SK-N-MC (cell line): ENCODE data around the gene SLC6A13.
"Not testable (repeated sequence)": the region's sequence is repeated elsewhere in the genome, so short reads cannot be mapped to it uniquely, and the experiment has no call there.

Experiments
- DNase-seq: peaks from one replicate; pipeline ENCODE4 v3.0.0-alpha.2; 2011; ENCODE audit warnings: low read depth, low spot score
- H3K27ac ChIP-seq: fragments of 200-600 bp; sonication (generic); 2 replicates; pipeline ENCODE4 v1.5.1; 2016; ENCODE audit warnings: mixed run types
- H3K36me3 ChIP-seq: fragments of 200-600 bp; sonication (generic); 2 replicates; pipeline ENCODE4 v1.6.1; 2017; ENCODE audit warnings: antibody characterized with exemption, low read length, mixed read lengths; ENCODE audit not compliant: insufficient read depth
- H3K4me3 ChIP-seq: fragments of 200-600 bp; sonication (generic); 2 replicates; pipeline ENCODE4 v1.5.1; 2016
- H3K9ac ChIP-seq: fragments of 200-600 bp; sonication (generic); 2 replicates; pipeline ENCODE4 v1.8.0; 2017; ENCODE audit warnings: mixed run types, mixed read lengths; ENCODE audit not compliant: insufficient read length
- H3K9me3 ChIP-seq: fragments of 200-600 bp; sonication (generic); 2 replicates; pipeline ENCODE4 v1.6.1; 2017; ENCODE audit warnings: low read depth, mild to moderate bottlenecking, antibody characterized with exemption, low read length, moderate library complexity, mixed read lengths
- EZH2 ChIP-seq: fragments of 200-600 bp; sonication (generic); IDR thresholded peaks from one replicate; pipeline ENCODE4 v1.6.1; 2017; ENCODE audit warnings: antibody characterized with exemption
- FOXP2 ChIP-seq: optimal IDR thresholded peaks from 2 replicates; pipeline ENCODE3; 2011; ENCODE audit warnings: mild to moderate bottlenecking, moderate library complexity; ENCODE audit not compliant: insufficient read depth; ENCODE audit errors: extremely low read length, control extremely low read depth
- POLR2AphosphoS5 ChIP-seq: IDR thresholded peaks from 2 replicates; pipeline ENCODE4 v1.6.1; 2012; ENCODE audit warnings: mild to moderate bottlenecking, low read depth, low read length, borderline replicate concordance

SLC6A13 gene

DNA sequence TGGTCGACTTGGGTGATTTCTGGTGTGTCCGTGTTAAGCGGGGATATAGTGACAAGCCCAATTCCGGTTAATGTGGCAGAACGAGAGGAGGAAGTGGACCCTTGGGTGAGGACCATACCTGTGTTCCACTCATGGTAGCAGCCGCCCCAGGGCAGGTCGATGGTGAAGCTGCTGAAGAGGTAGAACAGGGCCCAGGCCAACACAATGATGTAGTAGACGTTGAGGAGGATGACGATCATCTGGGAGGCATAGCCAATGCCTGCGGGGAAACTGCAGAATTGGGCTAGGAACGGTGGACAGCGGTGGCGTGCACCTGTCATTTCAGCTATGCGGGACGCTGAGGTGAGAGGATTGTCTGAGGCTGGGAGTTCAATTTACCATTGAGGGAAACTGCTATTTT lies 20.1 kb downstream of the SLC6A13 start:
- DNase-seq = no peak
- H3K36me3 ChIP-seq = no peaks in the 10 kb centered on the region
- 0 out of 2 replicates have a peak, but pooled peaks cover 4% of the 10 kb centered on the region for H3K9me3 ChIP-seq
- H3K27ac ChIP-seq = no peak overlapping the region
- H3K9ac ChIP-seq = no peak overlapping the region
- no peak for TF ChIP-seq FOXP2
- no peak for TF ChIP-seq EZH2
- TF ChIP-seq POLR2AphosphoS5 = no peak
- H3K4me3 ChIP-seq = no peak overlapping the region

DNA sequence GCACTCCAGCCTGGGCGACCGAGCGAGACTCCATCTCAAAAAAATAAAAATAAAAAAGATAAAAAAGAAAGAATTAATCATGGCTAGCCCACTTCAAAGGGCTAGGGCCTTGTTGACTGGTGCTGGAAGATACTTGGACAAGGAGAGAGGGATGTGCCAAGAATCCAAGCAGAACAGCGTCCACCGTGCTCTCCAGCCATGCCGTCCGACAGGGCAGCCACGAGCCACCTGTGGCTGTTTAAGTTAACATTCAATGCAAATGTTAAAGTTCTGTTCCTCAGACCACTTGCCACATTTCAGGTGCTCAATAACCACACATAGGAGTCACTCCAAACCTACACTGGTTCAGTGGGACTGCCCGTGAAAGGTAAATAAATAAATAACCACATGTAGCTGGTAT lies 21.4 kb downstream of the SLC6A13 start:
- H3K36me3 ChIP-seq = no peaks in the 10 kb centered on the region
- no peak for TF ChIP-seq FOXP2
- no peak for TF ChIP-seq POLR2AphosphoS5
- H3K4me3 ChIP-seq = no peak overlapping the region
- no peak overlapping the region for H3K9ac ChIP-seq
- no peak for DNase-seq
- H3K27ac ChIP-seq = no peak overlapping the region
- no peaks in the 10 kb centered on the region for H3K9me3 ChIP-seq

DNA sequence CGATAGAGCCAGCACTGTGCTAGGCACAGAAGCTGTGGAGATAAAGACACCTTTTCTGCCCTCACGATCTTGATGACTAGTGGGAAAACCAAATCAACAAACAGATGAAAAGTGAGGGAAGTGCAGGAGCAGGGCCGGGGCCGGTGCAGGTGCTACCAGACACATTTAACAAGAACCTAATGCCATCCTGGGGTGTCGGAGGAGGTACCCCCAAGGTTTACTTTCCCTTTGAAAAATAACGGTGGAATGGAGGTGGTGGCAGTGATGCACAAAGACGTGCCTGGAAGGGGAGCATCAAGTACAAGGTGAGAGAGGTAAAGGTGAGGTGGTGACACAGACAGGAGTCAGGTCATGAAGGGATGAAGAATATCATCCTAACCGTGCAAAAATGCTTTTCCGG lies 22.1 kb downstream of the SLC6A13 start:
- H3K4me3 ChIP-seq = no peak overlapping the region
- no peaks in the 10 kb centered on the region for H3K9me3 ChIP-seq
- DNase-seq = no peak
- no peaks in the 10 kb centered on the region for H3K36me3 ChIP-seq
- H3K9ac ChIP-seq = no peak overlapping the region
- TF ChIP-seq FOXP2 = no peak
- TF ChIP-seq EZH2 = no peak
- no peak for TF ChIP-seq POLR2AphosphoS5
- H3K27ac ChIP-seq = no peak overlapping the region

DNA sequence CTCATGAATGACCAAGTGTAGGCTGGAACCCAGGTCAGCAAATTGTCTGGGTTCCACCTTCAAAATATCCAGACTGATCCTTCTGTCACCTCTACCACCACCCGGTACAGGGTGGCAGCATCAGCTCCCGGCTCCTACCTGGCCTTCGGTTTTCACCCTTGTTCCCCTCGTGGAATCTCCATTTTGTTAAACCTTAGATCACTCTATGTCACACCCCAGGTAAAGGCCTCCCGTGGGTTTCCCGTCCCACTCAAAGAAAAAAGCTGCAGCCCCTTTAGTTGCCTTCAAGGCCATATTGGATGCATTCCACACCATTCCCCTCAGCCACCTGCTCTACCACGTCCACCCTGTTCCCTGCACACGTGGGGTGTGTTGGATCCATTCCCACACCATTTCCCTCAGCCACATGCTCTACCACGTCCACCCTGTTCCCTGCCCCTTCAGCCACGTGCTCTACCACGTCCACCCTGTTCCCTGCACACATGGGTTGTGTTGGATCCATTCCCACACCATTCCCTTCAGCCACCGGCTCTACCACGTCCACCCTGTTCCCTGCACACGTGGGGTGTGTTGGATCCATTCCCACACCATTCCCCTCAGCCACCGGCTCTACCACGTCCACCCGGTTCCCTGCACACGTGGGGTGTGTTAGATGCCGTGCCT lies 23.8 kb downstream of the SLC6A13 start:
- no peak for DNase-seq
- Histone ChIP-seq H3K9ac (no peak overlapping the region), H3K4me3 (no peak overlapping the region), H3K36me3 (no peaks in the 10 kb centered on the region), H3K27ac (no peak overlapping the region), H3K9me3 (no peaks in the 10 kb centered on the region)
- no peak for TF ChIP-seq POLR2AphosphoS5
- TF ChIP-seq FOXP2 = no peak
- TF ChIP-seq EZH2 = no peak

DNA sequence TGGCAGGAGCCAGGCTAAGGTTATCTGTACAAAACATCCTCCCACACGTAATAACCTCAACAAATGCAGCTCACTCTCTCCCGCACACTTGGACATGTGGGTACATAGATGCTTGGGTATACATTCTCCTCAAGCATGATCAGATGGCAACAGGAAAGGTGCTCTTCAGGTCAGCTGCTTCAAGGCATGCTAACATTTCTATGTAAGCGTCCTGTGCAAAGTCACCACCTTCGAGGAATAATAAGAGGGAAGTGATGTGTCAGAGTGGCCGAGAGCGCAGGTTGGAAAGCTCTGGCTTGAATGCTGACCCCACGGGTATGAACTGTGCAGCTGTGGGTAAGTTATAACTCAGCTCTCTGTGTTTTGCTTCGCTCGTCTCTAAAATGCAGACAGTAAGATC lies 24.5 kb downstream of the SLC6A13 start:
- DNase-seq = no peak

DNA sequence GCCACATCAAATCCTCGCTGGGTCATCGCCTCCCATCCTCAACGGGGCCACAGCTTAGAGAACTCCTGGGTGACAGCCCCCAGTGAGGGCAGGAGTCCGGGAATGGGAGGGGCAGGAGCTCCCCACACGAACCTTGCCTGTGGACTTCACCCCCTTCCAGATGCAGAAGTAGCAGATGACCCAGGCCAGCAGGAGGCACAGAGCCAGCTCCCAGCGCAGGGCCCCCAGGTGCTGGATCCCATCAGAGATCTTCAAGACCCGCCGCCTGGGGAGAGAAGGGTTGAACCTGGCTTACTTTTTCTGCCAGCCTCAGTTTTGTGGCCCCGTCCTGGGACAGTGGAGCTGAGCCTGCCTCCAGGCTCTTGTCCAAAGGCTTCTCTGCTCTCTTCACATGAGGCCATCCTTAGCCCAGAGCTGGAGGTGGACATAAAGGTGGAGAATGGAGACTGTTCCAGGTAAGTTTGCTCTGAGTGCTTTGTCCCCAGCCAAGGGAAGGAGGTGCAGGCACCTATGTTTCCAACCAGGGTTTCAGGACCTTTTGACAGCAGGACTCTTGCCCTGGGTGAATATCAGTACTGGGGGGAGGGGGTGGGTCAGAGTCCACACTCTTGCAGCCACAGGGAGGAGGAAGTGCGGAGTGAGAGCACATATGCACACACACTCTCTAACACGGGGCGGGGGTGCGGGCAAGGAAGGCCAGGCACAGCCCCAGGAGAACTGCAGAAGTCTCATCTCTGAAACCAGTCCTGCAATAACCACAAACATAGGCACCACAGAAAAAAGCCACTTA lies 25.4 kb downstream of the SLC6A13 start:
- Histone ChIP-seq H3K27ac (no peak overlapping the region), H3K4me3 (no peak overlapping the region), H3K36me3 (no peaks in the 10 kb centered on the region), H3K9me3 (no peaks in the 10 kb centered on the region), H3K9ac (no peak overlapping the region)
- no peak for DNase-seq
- TF ChIP-seq FOXP2 = no peak
- no peak for TF ChIP-seq EZH2
- no peak for TF ChIP-seq POLR2AphosphoS5

More for the DNA sequence above, 24.5 kb downstream of the SLC6A13 start:
- Histone ChIP-seq H3K27ac (no peak overlapping the region), H3K4me3 (no peak overlapping the region), H3K9me3 (no peaks in the 10 kb centered on the region), H3K36me3 (no peaks in the 10 kb centered on the region), H3K9ac (no peak overlapping the region)
- TF ChIP-seq POLR2AphosphoS5 (no peak), EZH2 (no peak), FOXP2 (no peak)

DNA sequence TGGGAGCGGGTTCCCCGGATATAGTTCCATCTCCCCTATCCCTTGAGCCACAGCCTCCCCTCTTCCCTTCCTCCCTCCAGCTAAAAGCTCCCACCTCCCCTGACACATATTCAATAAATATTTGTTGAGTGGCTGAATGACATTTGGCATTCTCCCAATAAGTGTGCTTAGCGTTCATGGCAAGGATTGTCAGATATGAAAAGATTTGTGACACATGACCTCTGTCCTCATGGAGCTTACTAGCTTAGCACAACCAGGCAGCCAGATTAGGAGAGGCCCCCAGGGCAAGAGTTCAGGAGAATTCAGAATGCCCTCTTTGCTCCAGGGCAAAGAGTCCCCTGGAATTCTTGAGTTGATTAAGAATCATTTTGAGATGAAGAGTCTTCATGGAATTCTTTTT lies 26.2 kb downstream of the SLC6A13 start:
- no peaks in the 10 kb centered on the region for H3K9me3 ChIP-seq
- H3K9ac ChIP-seq = no peak overlapping the region
- H3K4me3 ChIP-seq = no peak overlapping the region
- H3K36me3 ChIP-seq = no peaks in the 10 kb centered on the region
- DNase-seq = no peak
- no peak overlapping the region for H3K27ac ChIP-seq
- TF ChIP-seq POLR2AphosphoS5 (no peak), FOXP2 (no peak), EZH2 (no peak)

DNA sequence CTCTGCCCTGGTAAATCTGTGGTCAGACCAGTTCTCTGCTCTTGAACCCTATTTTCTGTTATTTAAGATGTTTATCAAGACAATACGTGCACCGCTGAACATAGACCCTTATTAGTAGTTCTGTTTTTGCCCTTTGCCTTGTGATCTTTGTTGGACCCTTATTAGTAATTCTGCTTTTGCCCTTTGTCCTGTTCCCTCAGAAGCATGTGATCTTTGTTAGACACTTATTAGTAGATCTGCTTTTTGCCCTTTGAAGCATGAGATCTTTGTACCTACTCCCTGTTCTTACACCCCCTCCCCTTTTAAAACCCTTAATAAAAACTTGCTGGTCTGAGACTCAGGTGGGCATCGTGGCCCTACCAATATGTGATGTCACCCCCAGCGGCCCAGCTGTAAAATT lies 26.7 kb downstream of the SLC6A13 start:
- H3K27ac ChIP-seq, H3K4me3 ChIP-seq, H3K9ac ChIP-seq, DNase-seq, H3K36me3 ChIP-seq, H3K9me3 ChIP-seq: not testable (repeated sequence)
